Lower leg skin (tissue), 3 donors: Measurements from ENCODE around the gene SRCAP.

Experiments
- CTCF ChIP-seq, 3 donors: fragments of 450-650 bp; IDR thresholded peaks; one replicate each; pipeline ENCODE4 v1.5.1; 2016; ENCODE audit warnings: antibody characterized with exemption in 3 of 3, mild to moderate bottlenecking in 3 of 3, moderate library complexity in 2 of 3
- POLR2A ChIP-seq, 2 donors: fragments of 450-650 bp; IDR thresholded peaks; one replicate each; pipeline ENCODE4 v1.6.1; 2016 to 2017; ENCODE audit warnings: antibody characterized with exemption in 2 of 2, mild to moderate bottlenecking in 1 of 2, moderate library complexity in 1 of 2

- no peak for TF ChIP-seq CTCF (IDR thresholded peaks at IDR 0.05)
- no peak for TF ChIP-seq POLR2A (IDR thresholded peaks at IDR 0.05)
Measured at GRCh38 chr16:30780549-30780948, 81.6 kb downstream of the SRCAP start.
